C4-2B (cell line): Measurements from ENCODE around the gene FNDC3A.
"Not testable (repeated sequence)": the region's sequence is repeated elsewhere in the genome, so short reads cannot be mapped to it uniquely, and the experiment has no call there.

Source experiments
- H3K27ac ChIP-seq: fragments of 450-650 bp; 2 replicates; pipeline ENCODE4 v1.5.1; 2017
- ZFX ChIP-seq: fragments of 450-650 bp; IDR thresholded peaks from 2 replicates; pipeline ENCODE4 v1.6.1; 2017
- TF ChIP-seq, protein P1 (sequence below): fragments of 450-650 bp; conservative IDR thresholded peaks from 2 replicates; pipeline ENCODE4 v1.5.1; 2017; ENCODE audit warnings: mild to moderate bottlenecking

Gene FNDC3A

DNA sequence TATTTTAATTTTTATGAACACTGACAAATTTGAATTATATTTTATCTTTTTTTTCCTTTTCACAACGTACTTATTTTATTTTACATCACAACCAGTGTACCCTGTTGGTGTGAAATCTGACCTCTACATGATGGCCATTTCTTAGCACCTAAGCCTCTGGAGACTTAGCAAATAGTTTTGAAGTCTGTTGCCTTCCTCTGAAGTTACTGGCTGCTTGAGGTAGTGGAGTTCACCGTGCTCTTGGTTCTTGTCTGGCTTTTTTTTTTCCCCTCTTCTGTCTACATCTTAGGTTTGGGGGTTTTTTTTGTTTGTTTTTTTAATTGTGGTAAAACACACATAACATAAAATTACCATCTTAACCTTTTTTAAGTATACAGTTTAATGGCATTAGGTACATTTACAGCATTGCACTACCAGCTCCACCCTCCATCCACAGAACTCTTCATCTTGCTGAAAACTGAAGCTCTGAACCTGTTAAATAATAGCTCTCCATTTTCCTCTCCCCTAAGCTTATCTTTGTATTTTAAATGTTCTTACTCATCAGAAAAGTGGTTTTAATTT is 150.3 kb downstream of the FNDC3A start:
- TF ChIP-seq, protein P1, sequence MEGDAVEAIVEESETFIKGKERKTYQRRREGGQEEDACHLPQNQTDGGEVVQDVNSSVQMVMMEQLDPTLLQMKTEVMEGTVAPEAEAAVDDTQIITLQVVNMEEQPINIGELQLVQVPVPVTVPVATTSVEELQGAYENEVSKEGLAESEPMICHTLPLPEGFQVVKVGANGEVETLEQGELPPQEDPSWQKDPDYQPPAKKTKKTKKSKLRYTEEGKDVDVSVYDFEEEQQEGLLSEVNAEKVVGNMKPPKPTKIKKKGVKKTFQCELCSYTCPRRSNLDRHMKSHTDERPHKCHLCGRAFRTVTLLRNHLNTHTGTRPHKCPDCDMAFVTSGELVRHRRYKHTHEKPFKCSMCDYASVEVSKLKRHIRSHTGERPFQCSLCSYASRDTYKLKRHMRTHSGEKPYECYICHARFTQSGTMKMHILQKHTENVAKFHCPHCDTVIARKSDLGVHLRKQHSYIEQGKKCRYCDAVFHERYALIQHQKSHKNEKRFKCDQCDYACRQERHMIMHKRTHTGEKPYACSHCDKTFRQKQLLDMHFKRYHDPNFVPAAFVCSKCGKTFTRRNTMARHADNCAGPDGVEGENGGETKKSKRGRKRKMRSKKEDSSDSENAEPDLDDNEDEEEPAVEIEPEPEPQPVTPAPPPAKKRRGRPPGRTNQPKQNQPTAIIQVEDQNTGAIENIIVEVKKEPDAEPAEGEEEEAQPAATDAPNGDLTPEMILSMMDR = no peak
- no peak for TF ChIP-seq ZFX

DNA sequence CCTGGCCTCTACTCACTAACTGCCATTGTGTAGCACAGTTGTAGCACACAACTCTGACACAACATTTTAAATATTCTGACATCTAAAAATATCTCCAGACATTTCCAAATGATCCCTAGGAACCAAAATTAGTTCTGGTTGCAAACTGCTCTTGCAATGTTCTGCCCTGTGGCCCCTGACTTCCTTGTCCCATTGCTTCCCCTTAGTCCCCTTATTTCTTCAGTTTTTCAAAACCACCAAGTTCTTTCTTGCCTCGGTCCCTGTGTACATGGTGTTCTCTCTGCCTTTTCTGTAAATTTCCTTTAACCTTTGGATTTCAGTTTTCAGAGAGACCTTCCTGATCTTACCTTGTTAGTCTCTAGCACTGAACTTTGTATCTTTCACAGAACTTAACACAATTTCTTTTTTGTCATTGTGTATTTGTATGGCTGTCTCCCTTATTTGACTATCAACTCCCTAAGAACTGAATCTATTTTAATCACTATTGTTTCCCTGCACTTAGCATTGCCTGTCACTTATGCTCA is 156.8 kb downstream of the FNDC3A start:
- no peak overlapping the region for H3K27ac ChIP-seq
- TF ChIP-seq, protein P1 = no peak
- TF ChIP-seq ZFX = no peak

More for the DNA sequence above, 150.3 kb downstream of the FNDC3A start:
- no peak overlapping the region for H3K27ac ChIP-seq

DNA sequence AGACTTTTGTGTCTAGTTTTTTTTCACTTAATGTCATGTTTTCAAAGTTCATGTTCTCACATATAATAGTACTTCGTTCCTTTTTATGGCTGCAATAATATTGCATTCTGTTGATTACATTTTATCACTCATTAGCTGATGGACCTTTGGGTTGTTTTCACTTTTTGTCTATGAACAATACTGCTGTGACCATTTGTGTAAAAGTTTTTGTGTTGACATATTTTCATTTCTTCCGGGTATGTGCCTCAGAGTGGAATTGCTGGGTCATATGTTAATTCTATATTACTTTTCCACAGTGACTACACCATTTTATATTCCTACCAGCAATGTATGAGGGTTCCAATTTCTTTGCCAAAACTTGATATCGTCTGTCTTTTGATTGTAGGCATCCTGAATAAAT is 158.6 kb downstream of the FNDC3A start:
- no peak overlapping the region for H3K27ac ChIP-seq
- TF ChIP-seq, protein P1 = no peak
- TF ChIP-seq ZFX = no peak

DNA sequence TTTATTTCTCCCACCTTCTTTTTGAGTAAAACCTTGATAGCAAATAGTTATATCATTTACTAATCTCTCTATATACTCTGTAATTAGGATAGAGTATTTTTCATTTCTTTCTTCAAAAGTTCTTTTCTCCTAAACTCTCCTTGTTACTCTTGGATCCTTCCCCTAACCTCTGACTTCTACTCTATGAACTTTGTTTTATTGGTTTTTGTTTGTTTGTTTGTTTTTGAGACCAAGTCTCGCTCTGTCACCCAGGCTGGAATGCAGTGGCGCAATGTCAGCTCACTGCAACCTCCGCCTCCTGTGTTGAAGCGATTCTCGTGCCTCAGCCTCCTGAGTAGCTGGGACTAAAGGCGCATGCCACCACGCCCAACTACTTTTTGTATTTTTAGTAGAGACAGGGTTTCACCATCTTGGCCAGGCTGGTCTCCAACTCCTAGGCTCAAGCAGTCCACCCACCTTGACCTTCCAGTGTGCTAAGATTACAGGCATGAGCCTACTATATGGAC is 161.5 kb downstream of the FNDC3A start:
- not testable (repeated sequence) for H3K27ac ChIP-seq

DNA sequence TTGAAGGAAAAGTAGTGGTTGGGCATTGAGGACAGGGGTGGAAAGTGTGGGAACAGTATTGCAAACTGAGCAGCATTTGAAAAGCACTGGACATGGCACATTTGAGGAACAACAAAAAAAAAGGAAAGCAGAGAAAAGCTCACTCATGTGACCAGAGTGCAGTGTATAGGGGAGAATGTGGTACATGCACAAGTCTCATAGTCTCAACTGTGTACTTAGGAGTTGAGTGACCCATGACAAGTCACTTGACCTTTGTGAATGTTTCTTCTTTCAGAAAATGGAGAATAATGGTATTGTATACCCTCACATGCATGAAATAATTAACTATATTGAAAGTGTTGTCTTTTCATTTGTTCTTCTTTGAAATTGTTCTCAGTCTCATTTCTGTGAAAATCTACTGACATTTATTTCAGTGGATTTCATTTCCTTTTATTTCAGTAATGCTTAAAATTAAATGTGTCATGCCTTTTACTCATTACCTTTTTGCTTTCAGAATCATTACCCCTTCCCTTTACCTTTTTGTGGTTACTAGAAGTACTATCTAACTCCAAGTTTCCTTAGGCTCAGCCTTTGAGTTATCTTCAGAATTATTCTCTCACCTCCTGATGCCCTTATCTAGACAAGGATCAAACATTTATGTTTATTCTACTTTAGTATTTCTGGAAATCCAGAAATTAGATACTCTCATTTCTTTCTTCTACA is 165.3 kb downstream of the FNDC3A start:
- no peak overlapping the region for H3K27ac ChIP-seq
- no peak for TF ChIP-seq ZFX
- TF ChIP-seq, protein P1 = no peak

DNA sequence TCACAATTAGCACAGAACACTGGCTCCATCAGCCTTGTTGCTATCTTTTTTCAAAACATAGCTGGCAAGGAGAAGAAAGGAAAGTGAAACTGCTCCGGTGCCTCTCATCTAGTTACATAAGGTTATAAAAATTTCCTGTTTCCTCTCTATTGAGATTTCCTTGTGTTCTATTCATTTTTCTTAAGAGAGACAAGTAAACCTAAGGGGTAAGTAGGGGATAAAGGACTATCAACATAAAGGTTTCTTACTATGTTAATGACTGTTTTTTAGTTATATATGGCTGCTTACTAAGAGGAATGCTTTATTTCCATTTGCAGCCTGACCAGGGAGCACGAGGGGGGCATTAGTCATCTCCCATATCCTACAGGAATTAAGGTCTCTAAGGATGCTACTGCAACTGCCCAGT is 171.2 kb downstream of the FNDC3A start:
- TF ChIP-seq, protein P1 = no peak
- TF ChIP-seq ZFX = no peak
- H3K27ac ChIP-seq = no peak overlapping the region

DNA sequence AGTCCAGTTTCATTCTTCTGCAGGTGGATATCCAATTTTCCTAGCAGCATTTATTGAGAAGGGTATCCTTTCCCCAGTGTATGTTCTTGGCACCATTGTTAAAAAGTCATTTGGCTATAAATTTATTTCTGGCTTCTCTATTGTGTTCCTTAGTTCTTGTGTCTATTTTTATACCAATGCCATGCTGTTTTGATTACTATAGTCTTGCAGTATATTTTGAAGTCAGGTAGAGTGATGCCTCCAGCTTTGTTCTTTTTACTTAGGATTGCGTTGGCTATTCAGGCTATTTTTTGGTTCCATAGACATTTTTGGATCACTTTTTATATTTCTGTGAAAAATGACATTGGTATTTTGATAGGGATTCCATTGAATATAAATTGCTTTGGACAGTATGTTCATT is 172.7 kb downstream of the FNDC3A start:
- TF ChIP-seq ZFX = no peak
- TF ChIP-seq, protein P1 = no peak
- H3K27ac ChIP-seq = no peak overlapping the region

DNA sequence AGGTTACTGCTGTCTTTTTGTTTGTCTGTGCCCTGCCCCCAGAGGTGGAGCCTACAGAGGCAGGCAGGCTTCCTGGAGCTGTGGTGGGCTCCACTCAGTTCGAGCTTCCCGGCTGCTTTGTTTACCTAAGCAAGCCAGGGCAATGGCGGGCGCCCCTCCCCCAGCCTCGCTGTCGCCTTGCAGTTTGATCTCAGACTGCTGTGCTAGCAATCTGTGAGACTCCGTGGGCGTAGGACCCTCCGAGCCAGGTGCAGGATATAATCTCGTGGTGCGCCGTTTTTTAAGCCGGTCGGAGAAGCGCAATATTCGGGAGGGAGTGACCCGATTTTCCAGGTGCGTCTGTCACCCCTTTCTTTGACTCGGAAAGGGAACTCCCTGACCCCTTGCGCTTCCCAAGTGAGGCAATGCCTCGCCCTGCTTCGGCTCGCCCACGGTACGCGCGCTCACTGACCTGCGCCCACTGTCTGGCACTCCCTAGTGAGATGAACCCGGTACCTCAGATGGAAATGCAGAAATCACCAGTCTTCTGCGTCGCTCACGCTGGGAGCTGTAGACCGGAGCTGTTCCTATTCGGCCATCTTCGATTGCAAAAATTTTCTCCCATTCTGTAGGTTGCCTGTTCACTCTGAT is 182.4 kb downstream of the FNDC3A start:
- not testable (repeated sequence) for H3K27ac ChIP-seq

DNA sequence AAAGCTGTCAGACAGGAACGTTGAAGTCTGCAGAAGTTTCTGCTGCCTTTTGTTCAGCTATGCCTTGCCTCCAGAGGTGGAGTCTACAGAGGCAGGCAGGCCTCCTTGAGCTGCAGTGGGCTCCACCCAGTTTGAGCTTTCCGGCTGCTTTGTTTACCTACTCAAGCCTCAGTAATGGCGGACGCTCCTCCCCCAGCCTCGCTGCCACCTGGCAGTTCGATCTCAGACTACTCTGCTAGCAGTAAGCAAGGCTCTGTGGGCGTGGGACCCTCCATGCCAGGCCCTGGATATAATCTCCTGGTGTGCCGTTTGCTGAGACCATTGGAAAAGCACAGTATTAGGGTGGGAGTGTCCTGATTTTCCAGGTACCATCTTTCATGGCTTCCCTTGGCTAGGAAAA is 187.4 kb downstream of the FNDC3A start:
- H3K27ac ChIP-seq = not testable (repeated sequence)
